GM21786 (cell line): ENCODE measurements around the gene EXOC6.

Source experiments
- ATAC-seq: cut with Tn5 transposase; IDR thresholded peaks from one replicate; pipeline ENCODE4 v1.9.1; 2021; ENCODE audit not compliant: unreplicated experiment

The EXOC6 gene

DNA sequence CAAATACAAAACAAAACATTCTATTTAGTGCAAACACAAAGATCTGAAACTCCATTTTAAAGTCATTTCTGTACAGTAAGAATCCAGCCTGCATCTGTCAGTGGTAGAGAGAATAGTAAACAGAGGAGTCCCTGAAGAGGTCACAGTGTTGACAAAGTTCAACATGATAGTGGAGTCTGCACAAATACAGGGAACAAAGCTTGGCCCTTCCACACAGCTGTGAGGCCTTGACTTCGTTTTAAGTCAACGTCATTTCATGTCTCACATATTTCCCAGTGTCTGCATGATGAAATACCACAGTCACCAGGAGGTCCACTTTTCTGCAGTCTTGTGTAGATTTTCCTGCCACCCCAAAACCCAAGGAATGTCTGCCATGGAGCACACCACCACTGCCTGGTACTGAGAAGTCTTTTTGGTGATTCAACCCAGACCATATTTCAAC is 258.3 kb downstream of the EXOC6 start:
- ATAC-seq = no peak
